SHP77 treated with DMSO at 0.1 percent for 48 hours (cell line): ENCODE data around the gene C6orf163.
"Not testable (repeated sequence)": the region's sequence is repeated elsewhere in the genome, so short reads cannot be mapped to it uniquely, and the experiment has no call there.

ENCODE experiments used
- DNase-seq: peaks from one replicate; lab custom pipeline; 2025; lab: John Stamatoyannopoulos, UW

The C6orf163 gene

DNA sequence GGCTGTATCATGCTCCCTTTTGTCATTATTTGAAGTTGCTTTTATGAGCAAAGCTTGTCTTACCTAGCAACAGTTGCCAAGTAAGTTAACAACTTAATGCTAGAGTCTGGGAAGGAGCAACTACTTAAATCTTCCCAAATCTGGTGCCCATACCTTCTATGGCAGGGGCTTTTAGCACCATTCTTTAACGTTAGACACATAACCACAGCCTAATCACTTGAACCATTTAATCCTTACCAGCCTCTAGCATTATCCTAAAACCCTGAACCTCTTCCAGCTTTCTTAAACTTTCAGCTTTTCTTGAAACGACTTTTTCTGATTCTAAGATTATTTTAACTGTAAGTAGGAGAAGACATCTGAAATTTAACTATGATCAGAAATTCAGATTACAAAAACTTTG is at the start of gene C6orf163:
C6orf163 (plus strand) TSS at position 83 of the 400 bp plus-strand sequence; CDS start at position 370, 287 bp downstream.
- no peak for DNase-seq

DNA sequence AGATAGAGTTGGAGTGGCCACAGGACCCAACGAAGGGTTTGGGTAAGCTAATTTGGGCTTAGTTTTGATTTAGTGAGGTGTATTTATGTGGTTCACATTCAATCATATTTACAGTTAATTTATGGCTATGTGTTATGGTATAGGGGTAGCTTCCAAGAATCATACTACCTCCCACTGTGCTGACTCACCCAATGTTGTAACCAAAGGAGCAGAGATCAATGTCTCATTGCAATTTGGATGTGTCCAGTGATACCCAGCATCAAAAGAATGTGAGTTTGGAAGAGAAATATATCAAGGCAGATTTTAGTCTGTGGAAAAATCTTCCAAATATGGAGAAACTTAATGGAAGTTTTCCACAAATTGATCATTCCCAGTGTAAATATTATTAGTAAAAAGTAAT is 47.5 kb upstream of the C6orf163 start:
- no peak for DNase-seq

DNA sequence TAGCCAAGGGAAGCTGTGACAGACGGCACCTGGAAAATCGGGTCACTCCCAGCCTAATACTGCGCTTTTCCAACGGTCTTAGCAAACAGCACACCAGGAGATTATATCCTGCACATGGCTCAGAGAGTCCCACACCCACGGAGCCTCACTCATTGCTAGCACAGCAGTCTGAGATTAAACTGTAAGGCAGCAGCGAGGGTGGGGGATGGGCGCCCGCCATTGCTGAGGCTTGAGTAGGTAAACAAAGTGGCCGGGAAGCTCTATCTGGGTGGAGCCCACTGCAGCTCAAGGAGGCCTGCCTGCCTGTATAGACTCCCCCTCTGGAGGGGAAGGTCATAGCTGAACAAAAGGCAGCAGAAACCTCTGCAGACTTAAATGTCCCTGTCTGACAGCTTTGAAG is 43.3 kb upstream of the C6orf163 start:
- DNase-seq, result peak; percentile 21

DNA sequence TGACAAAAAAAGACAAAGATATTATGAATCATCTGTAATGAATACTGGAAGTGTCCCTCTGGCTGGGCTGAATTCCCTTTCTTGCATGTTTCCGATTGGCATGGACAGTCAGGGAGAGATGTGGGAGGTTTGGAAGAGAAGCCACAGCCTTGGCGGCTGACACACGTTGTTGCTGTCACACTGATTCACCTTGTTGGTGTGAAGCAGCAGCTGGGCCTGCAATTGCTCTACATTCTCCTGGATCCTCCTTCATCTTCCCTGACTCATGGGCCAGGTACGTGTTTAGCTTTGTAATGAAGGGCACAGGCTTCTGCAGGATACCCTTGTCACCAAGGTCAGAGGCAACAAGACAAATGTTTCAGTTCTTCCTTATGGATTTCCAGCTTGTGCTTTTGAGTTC is 35.6 kb upstream of the C6orf163 start:
- no peak for DNase-seq

DNA sequence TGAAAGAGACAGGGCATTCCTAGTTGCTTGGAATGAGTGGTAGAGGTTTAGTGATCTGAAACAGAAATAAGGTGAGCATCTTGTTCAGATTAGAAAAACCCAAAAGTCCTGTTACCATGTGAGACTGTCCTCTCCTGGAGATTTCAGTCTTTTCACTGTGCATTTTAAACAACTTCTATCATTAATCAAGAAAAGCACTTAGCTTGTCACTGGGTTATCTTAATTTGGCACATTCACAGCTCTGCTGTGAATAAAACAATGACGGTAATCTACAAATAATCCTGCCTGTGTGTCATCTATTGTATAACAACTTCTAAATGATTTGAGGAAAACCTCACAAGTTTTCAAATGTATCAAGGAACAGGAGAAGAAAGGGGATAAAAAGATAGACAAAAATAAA is 31.8 kb upstream of the C6orf163 start:
- no peak for DNase-seq

DNA sequence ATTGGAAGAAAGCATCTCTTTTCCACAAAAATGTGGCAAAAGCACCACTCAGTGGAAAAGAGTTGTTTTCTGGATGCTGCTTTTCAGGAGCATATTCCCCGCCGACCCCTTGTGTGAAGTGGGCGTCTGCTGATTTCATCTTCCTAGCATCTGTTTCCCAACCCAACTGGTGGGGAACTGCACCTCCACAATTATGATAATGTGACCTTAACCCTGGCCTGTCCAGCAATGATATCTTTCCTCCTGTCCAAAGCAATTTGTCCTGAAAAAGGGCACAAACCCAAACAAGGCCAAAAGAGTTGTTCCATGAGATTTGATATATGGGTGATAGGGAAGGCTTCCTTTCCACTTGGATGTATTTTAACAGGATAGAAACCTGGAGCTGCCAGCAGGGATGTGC is 29.5 kb upstream of the C6orf163 start:
- DNase-seq, result no peak

DNA sequence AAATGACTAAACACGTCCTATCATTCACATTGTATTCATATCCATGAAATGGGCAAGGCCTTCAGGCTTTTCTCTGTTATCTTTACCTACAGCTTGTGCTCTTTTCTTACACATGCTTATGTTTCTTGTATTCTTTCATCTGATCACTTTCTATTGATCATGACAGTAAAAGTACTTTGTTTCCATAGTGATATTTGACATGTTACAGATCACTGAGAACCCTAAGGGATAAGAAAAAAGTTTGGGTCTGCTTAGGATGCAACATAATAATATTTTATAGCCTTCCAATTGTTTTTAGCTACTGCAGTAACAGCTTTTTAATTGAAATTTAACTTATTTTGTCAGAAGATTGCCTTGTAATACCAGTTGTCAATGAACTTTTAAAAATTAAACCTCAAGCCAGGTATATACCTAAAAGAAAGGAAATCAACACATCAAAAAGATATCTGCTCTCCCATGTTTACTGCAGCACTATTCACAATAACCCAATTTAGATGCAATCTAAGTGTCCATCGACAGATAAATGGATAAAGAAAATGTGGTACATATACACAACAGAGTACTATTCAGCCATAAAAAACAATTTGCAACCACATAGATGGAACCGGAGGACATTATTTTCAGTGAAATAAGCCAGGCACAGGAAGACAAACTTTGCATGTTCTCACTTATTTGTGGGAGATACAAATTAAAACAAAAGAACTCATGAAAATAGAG is 25.2 kb upstream of the C6orf163 start:
- DNase-seq, result no peak

DNA sequence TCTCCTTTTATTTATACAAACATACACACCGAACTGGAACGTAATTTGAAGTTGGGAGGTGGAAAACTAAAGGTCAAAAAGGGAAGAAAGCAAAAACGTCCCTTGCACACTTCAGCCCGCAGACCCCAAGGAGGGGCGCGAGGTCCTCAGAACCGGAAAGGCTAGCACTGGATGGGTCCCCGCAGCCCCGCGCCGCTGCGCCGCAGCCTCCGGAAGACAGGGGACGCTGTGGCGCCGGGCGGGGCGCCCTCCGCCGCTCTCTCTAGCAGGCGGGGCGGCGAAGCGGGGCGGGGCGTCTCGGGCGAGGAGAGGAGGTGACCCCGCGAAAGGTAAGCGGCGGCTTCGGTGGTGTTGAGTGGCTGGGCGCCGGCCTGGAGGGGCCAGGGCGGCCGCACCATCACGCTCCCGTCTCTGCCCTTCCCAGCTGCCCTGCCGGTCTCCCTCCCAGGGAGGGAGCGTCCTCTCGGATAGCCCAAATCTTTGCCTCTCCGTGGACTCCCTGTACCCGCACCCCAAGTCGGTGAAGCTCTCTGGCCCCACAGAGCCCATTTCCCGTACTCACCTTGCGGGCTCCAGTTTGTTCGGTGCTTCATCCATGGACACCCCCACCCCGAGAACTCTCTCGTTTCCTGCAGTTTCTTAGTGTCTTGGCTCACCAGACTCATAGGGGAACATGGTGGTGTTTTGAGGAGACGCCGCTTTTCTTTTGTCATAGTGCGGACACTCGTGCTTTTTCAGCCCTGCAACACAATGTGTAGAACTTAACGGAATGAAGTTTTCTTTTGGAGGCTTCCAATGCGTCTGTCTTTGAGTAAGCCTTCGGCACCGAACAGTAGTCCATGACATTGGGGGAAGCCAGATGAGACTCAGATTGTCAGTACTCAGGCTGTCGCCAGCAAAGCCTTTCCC is 22.1 kb upstream of the C6orf163 start, which contains the start of gene SMIM8:
SMIM8 (plus strand) TSS at position 285 of the 909 bp plus-strand sequence. CDS start 14,444 bp downstream, outside the sequence.
- peak; percentile 62 for DNase-seq

DNA sequence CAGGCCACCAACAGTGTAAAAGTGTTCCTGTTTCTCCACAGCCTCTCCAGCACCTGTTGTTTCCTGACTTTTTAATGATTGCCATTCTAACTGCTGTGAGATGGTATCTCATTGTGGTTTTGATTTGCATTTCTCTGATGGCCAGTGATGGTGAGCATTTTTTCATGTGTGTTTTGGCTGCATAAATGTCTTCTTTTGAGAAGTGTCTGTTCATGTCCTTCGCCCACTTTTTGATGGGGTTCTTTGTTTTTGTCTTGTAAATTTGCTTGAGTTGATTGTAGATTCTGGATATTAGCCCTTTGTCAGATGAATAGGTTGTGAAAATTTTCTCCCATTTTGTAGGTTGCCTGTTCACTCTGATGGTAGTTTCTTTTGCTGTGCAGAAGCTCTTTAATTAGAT is 20.7 kb upstream of the C6orf163 start:
- not testable (repeated sequence) for DNase-seq

DNA sequence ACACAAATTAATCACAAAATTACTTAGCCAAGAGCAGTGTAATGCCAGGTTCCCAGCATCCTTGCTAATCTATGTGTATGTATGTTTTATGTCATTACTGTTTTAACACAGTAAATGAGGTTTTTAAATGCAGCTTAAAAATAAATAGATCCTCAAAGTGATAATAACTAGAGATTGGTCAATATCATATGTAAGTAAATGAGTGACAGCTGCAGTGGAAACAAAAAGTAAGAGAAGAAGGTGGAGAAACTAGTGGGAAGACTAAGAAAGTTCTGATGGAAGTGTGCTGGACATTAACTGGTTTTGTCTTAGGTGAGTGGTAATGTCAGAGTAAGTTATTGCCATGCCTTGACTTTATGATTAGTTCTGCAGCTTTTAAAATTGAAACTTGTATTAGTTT is 13.7 kb upstream of the C6orf163 start:
- no peak for DNase-seq

DNA sequence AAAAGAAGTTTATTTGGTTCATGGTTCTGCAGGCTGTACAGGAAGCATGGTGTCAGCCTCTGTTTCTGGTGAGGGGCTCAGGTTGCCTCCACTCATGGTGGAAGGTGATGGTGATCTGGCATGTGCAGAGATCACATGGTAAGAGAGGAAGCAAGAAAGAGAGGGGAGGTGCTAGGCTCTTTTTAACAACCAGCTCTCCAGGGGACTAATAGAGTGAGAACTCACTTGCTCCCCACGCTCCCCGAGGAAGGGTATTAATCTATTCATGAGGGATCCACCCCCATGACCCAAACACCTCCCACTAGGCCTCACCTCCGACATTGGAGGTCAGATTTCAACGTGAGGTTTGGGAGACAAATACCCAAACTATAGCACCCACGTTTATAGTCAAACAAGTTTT is 11.6 kb upstream of the C6orf163 start:
- no peak for DNase-seq

DNA sequence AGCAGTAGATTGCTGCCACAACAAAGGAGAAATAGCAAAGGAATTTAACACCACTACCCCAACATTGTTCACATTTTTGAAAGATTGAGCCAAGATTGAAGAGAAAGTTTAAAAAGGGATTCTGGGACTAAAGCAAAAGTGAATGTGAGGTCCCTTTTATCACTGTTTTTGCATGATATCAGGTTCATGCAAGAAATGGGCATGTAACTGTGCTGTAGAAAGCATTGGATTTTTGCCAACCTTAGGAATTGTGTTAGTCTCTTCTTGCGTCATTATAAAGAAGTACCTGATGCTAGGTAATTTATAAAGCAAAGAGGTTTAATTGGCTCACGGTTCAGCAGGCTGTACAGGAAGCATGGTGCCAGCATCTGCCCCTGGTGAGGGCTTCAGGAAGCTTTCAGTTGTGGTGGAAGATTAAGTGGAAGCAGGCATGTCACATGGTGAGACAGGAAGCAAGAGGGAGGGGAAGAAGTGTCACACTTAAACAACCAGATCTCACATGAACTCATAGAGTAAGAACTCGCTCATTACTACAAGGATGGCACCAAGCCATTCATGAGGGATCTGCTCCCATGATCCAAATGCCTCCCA is 10.9 kb upstream of the C6orf163 start:
- DNase-seq, result no peak

DNA sequence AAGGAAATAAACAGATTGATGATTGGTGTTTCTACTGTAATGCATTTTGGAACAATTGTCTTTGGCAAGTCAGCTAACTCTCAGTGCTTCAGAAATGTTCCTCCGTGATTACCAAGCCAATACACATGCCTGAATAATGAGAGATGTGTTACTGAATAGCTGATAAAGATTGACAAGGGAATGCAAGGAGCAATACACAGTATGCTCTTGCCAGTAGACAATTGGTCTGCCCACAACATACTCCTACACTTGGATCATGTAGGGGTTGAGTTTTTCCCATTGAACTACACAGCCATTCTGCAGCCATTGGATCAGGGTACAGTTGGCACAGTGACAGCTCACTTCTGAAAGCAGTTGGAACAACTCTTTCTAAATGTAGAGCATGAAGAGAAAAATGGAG is 9.9 kb upstream of the C6orf163 start:
- no peak for DNase-seq

DNA sequence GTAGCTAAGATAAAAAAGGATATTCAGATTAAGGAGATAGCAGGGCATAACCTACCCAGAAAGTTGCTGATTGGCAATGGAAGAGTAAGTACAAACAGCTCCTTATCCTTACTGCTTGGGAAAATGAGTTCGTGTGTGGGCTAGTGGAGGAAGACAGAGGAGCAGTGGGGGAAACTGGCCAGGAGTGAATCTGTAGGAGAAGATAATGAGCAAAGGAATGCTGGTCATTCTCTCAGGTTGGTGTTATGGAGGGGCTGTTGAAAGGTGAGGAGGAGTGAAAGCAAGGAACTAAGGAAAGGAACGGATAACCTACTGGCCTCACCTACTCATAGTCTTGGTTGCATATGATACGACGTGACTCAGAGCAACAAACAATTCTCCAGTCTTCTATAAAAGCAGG is 8.2 kb upstream of the C6orf163 start:
- no peak for DNase-seq

DNA sequence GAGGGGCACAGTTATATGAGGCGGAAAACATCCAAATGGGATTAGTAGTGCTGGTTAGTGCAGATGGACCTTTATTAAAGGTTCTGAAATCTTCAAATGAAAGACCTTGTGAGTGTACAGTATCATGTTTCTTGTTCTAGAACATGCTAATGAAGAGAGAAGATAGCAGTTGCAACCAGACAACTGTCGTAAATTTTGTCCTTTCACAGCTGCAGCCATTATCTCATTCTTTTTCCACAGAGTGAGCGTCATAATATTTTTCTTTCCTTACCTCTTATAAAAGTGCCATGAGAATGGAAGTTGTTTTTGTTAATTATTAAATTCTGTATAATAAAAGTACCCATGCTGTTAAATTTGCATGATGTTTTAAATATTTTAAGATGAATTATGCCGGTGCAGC is 4.4 kb upstream of the C6orf163 start:
- no peak for DNase-seq

DNA sequence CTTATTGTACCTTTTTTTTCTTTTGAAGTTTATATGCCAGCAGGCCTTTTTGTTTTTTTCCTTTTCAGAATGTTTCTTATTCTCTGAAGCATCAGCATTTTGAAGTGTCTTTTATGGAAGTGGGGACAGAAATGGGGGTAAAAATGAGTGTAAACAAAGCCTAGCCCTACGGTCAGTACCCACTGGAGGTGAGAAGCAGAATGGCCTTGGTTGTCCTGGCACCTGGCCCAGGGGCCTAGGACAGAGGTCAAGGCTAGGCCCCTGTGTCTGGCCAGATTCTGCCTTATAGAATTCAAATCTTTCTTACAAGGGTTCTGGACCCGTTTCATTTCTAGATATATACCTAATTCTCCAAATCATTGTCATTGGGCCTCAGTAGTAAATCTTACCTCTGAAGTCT is 3.5 kb upstream of the C6orf163 start:
- no peak for DNase-seq

DNA sequence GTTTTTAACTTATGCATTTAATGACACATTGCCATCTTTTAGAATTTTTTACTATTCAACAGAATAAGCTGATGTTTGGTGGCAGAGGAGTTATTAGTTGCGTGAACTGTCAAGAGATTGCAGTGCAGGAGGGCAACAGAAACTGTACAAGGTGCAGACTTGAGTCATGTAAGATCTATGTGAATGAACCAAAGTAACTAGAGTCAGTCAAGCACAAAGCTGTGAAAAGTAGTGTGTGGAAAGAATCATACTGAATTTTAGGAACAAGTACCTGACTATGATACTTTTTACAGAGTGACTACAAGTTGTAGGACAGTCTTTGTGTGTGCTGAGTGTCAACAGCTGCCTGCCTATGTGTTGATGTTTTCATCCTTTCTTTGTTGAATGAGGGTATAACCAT is 2.7 kb upstream of the C6orf163 start:
- DNase-seq, result no peak

DNA sequence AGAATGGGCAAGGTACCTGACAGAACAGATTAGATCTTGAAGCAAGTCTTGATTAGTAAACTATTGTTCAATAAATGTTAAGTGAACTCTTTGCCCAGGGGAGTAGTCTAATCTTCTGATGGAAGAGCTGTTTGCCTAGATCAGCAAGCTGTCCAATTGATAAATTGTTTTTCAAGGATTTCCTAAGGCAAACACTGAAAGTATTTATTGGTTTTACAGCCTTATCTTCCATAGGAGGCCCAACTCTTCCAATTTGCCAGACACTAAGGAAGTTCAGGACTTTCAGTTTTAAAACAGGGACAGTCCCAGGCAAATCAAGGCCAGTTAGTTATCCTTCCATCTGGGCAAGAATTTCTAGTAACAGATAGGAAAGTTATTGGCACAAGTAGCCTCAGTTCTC is 1.8 kb upstream of the C6orf163 start:
- DNase-seq, result no peak

DNA sequence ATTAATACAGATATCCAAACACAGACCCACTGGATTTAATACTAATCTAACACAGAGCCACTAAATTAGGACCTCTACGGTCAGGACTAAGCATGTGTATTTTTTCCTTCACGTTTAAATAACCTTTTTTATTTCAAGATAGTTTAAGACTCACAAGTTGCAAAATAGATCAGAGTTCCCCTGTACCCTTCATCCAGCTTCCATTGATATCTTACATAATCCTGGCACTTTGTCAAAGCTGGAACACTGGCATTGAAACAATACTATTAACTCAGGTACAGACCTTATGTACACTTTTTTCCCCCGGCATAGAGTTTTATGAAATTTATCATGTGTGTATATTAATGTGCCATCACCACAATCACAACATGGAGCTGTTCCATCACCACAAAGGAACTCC is 2.1 kb downstream of the C6orf163 start:
- no peak for DNase-seq

DNA sequence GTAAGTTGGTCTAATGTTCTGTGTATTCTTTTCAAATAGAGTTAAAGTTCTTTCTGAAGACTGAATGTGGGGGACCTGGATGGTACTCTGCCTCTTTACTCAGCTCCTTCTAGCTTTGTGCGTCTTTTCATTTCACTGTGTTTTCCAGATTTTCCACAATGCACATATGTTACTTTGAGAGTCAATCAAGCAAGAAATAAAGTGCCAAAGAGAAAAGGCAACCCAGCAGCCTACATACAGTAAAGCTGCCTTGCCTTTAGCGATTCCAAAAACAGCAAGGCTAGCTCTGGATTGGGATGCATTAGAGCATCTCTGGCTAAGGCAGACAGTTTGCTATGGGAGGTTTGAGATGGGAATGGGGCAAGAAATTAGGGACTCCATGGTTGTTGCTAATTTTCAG is 5.3 kb downstream of the C6orf163 start:
- DNase-seq, result no peak

DNA sequence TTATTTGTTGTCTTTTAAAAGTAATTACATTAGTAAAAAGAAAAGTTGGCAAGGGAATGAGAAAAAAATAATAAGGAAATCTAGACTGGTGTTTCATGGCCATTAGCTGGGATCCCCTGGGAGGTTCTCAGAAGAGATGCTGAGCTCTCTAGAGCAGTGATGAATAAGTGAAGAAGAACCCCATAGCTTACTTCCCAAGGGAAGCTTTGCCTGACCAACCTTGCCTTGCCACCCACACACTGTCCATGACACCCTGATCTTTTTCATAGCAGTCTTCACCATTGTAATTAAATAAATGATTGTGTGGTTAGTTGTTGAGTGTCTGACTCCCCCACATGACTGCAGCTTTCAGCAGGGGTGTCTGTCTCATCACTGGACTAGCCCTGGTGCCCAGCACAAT is 5.9 kb downstream of the C6orf163 start:
- no peak for DNase-seq

DNA sequence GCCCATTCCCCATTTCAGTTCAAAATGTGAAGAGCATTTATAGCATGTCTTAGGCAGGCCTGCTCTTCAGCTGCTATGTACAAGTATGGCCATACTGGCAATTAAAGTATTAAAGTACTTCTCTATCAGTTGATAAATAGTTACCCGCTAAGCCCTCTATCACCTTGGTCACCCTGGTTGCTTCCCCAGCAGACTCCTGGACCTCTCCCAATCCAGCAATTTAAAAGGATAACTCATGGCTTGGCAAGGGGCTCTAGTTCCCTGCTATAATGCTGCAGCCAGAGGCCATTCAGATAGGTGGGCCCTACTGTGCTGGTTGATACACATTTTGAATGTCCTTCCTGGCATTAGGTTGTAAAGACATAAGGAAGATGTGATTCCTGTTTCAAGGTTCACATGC is 7.0 kb downstream of the C6orf163 start:
- DNase-seq, result no peak

DNA sequence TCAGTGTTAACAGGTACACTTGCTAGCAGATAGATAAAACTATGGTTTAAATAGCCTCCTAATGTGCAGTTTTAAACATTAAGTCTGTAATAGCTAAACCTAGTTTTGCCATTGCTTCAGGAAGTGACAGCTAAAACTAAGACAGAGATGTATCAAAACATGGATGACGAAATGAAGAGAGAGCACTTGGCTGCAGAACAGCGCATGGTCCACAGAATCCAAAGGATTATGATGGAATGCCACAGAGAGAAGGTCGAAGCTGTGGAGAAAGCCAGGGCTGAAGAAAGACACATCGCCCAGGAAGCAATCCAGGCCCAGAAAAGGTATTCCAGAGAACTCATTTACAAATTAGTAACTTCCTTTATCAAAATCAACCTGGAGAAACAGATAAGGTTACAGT is 11.6 kb downstream of the C6orf163 start:
- no peak for DNase-seq
